HL-60 (cell line): Measurements from ENCODE around the gene ZNF280B.

Experiments used
- SPI1 ChIP-seq: IDR thresholded peaks from 2 replicates; pipeline ENCODE4 v1.6.1; 2012; ENCODE audit warnings: low read depth, mild to moderate bottlenecking, borderline replicate concordance
- TF ChIP-seq, protein P1 (sequence below): IDR thresholded peaks from 2 replicates; pipeline ENCODE4 v1.6.1; 2012; ENCODE audit warnings: low read depth; ENCODE audit not compliant: insufficient replicate concordance
- TF ChIP-seq, protein P2 (sequence below): IDR thresholded peaks from one replicate; pipeline ENCODE4 v1.5.1; 2011; ENCODE audit warnings: low read length, control low read depth, inconsistent platforms; ENCODE audit not compliant: insufficient read depth

DNA sequence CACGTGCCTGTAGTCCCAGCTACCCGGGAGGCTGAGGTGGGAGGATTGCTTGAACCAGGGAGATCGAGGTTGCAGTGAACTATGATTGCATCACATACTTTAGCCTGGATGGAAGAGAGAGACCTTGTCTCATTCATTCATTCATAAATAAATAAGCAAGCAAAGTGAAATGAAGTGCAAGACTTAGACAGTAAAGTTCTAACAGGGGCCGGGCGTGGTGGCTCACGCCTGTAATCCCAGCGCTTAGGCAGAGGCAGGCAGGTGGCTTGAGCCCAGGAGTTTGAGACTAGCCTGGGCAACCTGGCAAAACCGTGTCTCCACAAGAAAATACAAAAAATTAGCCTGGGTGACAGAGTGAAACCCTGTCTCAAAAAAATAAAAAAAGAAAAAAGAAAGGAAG is 13.1 kb upstream of the ZNF280B start:
- TF ChIP-seq, protein P1, sequence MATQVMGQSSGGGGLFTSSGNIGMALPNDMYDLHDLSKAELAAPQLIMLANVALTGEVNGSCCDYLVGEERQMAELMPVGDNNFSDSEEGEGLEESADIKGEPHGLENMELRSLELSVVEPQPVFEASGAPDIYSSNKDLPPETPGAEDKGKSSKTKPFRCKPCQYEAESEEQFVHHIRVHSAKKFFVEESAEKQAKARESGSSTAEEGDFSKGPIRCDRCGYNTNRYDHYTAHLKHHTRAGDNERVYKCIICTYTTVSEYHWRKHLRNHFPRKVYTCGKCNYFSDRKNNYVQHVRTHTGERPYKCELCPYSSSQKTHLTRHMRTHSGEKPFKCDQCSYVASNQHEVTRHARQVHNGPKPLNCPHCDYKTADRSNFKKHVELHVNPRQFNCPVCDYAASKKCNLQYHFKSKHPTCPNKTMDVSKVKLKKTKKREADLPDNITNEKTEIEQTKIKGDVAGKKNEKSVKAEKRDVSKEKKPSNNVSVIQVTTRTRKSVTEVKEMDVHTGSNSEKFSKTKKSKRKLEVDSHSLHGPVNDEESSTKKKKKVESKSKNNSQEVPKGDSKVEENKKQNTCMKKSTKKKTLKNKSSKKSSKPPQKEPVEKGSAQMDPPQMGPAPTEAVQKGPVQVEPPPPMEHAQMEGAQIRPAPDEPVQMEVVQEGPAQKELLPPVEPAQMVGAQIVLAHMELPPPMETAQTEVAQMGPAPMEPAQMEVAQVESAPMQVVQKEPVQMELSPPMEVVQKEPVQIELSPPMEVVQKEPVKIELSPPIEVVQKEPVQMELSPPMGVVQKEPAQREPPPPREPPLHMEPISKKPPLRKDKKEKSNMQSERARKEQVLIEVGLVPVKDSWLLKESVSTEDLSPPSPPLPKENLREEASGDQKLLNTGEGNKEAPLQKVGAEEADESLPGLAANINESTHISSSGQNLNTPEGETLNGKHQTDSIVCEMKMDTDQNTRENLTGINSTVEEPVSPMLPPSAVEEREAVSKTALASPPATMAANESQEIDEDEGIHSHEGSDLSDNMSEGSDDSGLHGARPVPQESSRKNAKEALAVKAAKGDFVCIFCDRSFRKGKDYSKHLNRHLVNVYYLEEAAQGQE = no peak
- TF ChIP-seq SPI1 = no peak
- TF ChIP-seq, protein P2, sequence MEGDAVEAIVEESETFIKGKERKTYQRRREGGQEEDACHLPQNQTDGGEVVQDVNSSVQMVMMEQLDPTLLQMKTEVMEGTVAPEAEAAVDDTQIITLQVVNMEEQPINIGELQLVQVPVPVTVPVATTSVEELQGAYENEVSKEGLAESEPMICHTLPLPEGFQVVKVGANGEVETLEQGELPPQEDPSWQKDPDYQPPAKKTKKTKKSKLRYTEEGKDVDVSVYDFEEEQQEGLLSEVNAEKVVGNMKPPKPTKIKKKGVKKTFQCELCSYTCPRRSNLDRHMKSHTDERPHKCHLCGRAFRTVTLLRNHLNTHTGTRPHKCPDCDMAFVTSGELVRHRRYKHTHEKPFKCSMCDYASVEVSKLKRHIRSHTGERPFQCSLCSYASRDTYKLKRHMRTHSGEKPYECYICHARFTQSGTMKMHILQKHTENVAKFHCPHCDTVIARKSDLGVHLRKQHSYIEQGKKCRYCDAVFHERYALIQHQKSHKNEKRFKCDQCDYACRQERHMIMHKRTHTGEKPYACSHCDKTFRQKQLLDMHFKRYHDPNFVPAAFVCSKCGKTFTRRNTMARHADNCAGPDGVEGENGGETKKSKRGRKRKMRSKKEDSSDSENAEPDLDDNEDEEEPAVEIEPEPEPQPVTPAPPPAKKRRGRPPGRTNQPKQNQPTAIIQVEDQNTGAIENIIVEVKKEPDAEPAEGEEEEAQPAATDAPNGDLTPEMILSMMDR = no peak
